GM19324 (cell line): ENCODE data around the gene DPM3.

ENCODE experiments used
- ATAC-seq: cut with Tn5 transposase; IDR thresholded peaks from one replicate; pipeline ENCODE4 v1.9.1; 2021; ENCODE audit warnings: mild to moderate bottlenecking, moderate library complexity; ENCODE audit not compliant: unreplicated experiment, low FRiP score

The DPM3 gene

GRCh38 chr1:155104605-155105534 lies 35.5 kb downstream of the DPM3 start:
- ATAC-seq, result no peak

DNA sequence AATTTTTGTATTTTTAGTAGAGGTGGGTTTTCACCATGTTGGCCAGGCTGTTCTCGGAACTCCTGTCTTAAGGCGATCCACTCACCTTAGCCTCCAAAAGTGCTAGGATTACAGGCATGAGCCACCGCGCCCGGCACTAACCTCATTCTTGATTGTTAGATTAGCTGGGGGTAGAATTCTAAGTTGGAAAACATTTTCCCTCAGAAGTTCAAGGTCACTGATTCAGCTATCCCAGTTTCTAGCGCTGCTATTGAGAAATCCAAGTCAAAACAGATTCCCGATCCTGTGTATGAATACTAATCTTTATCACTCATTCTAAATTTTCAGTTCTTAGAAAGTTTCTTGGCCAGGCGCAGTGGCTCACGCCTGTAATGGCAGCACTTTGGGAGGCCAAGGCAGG lies 37.0 kb downstream of the DPM3 start:
- ATAC-seq, result no peak

DNA sequence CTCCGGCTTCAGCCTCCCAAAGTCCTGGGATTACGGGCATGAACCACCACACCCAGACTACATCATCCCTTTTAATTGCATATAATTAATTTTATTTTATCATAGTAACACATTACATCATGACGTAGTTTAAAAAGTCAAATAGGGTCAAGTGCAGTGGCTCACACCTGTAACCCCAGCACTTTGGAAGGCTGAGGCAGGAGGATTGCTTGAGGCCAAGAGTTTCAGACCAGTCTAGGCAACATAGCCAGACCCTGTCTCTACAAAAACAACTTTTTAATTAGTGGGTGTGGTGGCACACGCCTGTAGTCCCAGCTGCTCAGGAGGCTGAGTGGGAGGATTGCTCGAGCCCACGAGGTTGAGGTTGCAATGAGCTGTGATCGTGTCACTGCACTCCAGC lies 41.0 kb downstream of the DPM3 start:
- no peak for ATAC-seq

DNA sequence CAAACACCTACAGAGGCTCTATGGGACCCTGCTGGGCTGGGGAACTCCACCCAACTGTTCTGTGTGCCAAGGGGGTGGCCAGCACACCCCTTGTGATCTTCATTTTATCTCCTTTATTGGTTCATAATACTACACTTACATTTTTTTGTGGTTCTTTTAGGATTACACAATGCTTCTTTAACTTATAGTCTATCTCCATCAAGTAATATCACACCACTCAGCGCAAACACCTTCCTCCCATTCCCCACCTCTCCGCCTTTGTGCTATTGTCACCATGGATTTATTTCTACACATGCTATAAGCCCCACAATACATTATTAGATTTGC lies 45.7 kb downstream of the DPM3 start:
- ATAC-seq, result no peak

DNA sequence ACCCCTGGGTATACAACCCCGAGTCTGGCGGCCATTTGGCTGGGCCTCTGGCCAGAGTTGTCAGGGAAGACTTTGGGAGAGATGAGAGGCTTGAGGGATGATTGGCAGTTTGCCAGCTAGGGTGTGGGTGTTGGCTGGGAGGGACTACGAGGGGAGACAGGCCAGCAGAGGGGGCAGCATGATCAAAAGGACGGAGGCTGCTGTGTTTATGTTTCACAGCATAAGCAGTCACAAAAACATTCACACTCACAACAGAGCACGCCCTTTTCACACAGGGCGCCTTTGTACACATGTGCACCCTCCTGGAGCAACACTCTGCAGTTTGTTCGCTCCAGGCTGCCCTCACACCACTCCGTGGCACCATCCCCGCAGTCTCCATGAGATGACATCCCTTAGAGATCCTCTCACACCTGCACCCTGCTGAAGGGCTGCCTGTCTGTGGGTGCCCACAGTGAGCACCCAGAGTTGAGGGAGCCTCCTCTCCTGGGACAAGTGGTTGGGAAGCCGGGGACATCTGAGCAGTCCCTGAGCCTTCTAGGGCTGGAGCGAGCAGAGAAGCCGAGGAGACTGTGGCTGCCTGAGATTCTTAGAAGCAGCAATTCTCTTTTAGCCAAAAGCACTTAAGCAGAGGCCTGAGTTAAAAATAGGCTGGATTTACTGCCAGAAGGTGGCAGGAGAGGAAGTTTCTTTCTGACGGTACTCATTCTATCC lies 46.3 kb downstream of the DPM3 start:
- ATAC-seq, result no peak

- no peak for ATAC-seq
These were observed 47.7 kb downstream of the DPM3 start for GRCh38 chr1:155092641-155093040.

- ATAC-seq, result no peak
These were observed 48.2 kb downstream of the DPM3 start for GRCh38 chr1:155092131-155092530.

- no peak for ATAC-seq
These were observed 49.0 kb downstream of the DPM3 start for GRCh38 chr1:155091071-155092051.
